Activated T-helper 1 cell treated with Interleukin-2 at 50 U/mL for 16 hours (primary cell): Measurements from ENCODE around the gene LRP4.

ENCODE experiments used
- DNase-seq: peaks from one replicate; pipeline ENCODE4 v3.0.0-alpha.2; 2020; ENCODE audit warnings: low read depth

Gene LRP4

DNA sequence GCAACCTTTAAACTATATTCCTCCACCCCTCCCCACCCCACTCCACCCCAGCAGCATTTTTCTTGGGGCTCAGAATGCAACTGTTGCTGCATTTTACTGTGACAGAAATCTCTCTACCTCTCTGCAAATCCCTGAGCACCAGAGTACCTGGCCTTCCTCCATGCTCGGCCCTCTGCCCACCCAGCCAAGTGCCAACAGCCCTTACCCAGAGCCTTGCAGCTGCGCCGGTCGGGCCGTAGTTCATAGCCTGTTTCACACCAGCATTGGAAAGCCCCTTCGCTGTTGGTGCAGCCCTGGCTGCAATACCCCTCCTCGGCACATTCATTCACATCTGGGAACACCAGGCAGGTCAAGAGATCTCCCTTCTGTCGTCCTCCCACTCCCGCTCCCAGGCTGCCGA lies 23.4 kb downstream of the LRP4 start:
- DNase-seq = no peak

- DNase-seq = no peak
These were observed 23.8 kb downstream of the LRP4 start for GRCh38 chr11:46894506-46894905.

GRCh38 chr11:46892838-46893237 lies 25.5 kb downstream of the LRP4 start:
- DNase-seq = no peak

- DNase-seq = no peak
These were observed 26.2 kb downstream of the LRP4 start for GRCh38 chr11:46892109-46892508.

DNA sequence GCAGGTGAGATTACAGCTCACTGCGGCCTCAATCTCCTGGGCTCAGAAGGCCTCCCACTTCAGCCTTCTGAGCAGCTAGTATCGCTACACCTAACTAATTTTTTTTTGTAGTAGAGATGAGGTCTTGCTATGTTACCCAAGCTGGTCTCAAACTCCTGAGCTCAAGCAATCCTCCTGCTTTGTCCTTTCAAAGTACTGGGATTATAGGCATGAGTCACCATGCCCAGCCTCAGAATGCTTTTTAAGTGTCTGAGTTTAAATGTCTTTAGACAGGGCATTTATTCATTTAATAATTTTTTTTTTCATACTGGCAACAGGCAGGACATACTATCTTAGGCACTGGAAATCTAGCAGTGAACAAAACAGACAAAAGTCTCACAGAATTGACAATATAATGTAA lies 27.7 kb downstream of the LRP4 start:
- DNase-seq = no peak

DNA sequence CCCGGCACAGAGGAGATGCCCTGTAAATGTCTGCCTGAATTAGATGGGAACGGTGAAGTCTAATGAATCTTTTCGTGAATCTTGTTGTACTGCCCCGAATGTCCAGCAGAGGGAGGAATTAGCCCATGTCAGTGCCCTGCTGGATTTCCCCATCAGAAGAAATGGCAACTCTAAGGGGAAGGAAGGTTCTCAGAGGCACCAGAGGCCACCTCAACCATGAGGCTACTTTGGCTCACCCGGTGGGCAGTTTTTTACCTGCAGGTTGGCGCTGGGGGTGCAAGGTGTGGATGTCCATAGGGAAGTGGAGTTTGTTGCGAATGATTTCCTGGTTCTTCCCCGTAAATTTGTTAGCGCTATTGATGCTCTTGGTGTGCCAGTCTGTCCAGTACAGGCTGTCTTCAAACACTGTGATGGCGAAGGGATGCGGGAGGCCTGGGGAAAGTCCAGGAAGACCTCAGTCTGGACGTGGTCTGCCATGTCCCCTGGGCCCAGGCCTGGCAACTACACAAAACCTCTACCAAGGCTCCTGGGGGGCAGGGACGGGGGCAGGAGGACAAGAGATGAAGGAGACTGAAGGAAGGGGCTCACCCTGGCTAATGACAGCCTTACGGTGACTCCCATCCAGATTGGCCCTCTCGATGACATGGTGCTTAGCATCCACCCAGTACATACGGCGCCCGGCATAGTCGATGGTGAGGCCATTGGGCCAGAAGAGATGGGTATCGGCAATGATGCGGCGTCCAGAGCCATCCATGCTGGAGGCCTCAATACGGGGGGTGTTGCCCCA lies 28.5 kb downstream of the LRP4 start:
- peak; percentile 45 for DNase-seq

- no peak for DNase-seq
These were observed 29.1 kb downstream of the LRP4 start for GRCh38 chr11:46889251-46889650.

GRCh38 chr11:46888636-46889035 lies 29.7 kb downstream of the LRP4 start:
- no peak for DNase-seq

DNA sequence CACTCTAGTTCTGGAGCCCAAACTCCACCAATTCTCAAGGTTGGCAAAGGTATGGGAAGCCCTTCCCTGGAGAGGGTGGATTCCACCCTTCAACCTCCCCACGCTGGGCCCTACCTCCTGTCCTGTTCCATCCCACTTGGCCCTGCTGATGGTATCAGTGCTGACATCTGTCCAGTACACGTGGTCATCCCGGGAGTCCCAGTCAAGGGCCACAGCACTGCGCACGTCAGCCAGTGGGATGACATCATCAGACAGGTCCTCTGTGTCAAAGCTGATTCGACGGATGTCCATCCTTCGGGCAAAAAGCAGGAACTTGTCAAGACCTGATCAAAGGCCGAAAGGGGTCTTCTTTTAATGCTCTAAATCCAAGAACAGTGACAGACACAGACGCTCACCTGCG lies 32.1 kb downstream of the LRP4 start:
- no peak for DNase-seq

- no peak for DNase-seq
These were observed 39.2 kb downstream of the LRP4 start for GRCh38 chr11:46879056-46879585.

GRCh38 chr11:46877580-46877979 lies 40.8 kb downstream of the LRP4 start:
- DNase-seq = no peak

- DNase-seq = no peak
These were observed 41.9 kb downstream of the LRP4 start for GRCh38 chr11:46876471-46876870.

GRCh38 chr11:46874586-46874985 lies 43.8 kb downstream of the LRP4 start:
- no peak for DNase-seq

- no peak for DNase-seq
These were observed 49.4 kb downstream of the LRP4 start for GRCh38 chr11:46868912-46869311.

GRCh38 chr11:46865340-46865739 lies 53.0 kb downstream of the LRP4 start:
- DNase-seq = no peak

DNA sequence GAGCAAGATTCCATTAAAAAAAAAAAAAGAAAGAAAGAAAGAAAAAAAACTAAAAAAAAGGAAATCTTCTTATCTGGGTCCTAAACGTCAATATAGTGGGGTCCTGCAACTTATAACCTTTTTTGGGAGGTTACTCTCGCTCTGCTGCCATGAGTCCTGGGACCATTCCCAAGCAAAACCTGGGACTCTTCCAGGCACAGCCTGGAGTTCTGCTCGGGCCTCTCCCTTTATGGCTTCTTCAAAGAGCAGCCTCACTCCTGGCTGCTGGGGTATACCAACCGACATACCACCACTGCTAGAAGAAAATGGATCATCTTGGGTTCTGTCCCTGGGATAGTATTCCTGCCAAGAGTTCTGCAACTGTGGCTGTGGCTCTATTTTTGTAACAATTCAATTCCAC lies 58.1 kb downstream of the LRP4 start:
- no peak for DNase-seq

- no peak for DNase-seq
These were observed 59.3 kb downstream of the LRP4 start for GRCh38 chr11:46858920-46859546.

GRCh38 chr11:46857666-46858065 lies 60.7 kb downstream of the LRP4 start:
- DNase-seq = no peak

- no peak for DNase-seq
These were observed 61.6 kb downstream of the LRP4 start for GRCh38 chr11:46856605-46857343.

- DNase-seq = no peak
These were observed 62.5 kb downstream of the LRP4 start for GRCh38 chr11:46855863-46856262.

DNA sequence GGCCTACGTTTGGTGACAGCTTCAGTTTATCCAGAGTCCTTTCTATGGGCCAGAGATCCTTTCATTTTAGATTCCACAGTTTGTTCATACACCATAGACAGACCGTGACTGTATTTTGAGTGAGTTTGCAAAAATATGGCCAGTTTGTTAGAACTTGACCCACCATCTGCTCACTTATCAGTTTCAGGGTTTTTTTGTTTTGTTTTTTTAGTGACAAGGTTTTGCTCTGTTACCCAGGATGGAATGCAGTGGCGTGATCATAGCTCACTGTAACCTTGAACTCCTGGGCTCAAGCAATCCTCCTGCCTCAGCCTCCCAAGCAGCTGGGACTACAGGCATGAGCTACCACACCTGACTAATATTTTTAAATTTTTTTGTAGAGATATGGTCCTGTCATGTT lies 63.2 kb downstream of the LRP4 start:
- no peak for DNase-seq

- DNase-seq = no peak
These were observed 67.4 kb downstream of the LRP4 start for GRCh38 chr11:46850829-46851380.

GRCh38 chr11:46849631-46850030 lies 68.7 kb downstream of the LRP4 start:
- DNase-seq = no peak
